Omental fat pad (tissue), 4 donors: Measurements from ENCODE around the gene PAK1. TPM values are rescaled to one million over a fixed set of nuclear protein-coding genes. Genes with fewer than 3 reads are reported as not detected.

ENCODE experiments used
- ATAC-seq: fragments of 150-250 bp; one replicate; pipeline ENCODE4 v1.9.1; 2016; ENCODE audit warnings: mild to moderate bottlenecking, moderate library complexity; ENCODE audit not compliant: low FRiP score
- DNase-seq: peaks from one replicate; pipeline ENCODE4 v3.0.0-alpha.2; 2019; ENCODE audit warnings: low spot score
- CTCF ChIP-seq, 3 donors: fragments of 450-650 bp; IDR thresholded peaks; one replicate each; pipeline ENCODE4 v1.5.1; 2016 to 2017; ENCODE audit warnings: antibody characterized with exemption in 3 of 3, mild to moderate bottlenecking in 3 of 3, moderate library complexity in 2 of 3
- total RNA-seq, 4 donors: library from RNA; depleted of rRNA; stranded (reverse); fragments of >200 nt; gene quantifications; one replicate each; pipeline ENCODE4 v1.1.0, GENCODE V29; 2016

PAK1 gene
- total RNA-seq, 4 donors from 2014 or later = 17.7 to 36.7 (median 22.3) TPM

GRCh38 chr11:77283101-77283500 lies 190.8 kb downstream of the PAK1 start:
- no peak for DNase-seq
- no peak for ATAC-seq
- TF ChIP-seq CTCF (IDR thresholded peaks at IDR 0.05) = no peak

- ATAC-seq (no peak), DNase-seq (no peak)
- TF ChIP-seq CTCF (IDR thresholded peaks at IDR 0.05) = no peak
Observed at GRCh38 chr11:77278595-77279506, 195.0 kb downstream of the PAK1 start.

GRCh38 chr11:77276271-77276670 lies 197.6 kb downstream of the PAK1 start:
- TF ChIP-seq CTCF (IDR thresholded peaks at IDR 0.05) = no peak
- no peak for DNase-seq
- no peak for ATAC-seq

Other genes starting within 250 kb of the PAK1 start
- not detected for gene GDPD4, start 172.4 kb downstream of the PAK1 start, total RNA-seq
- gene AQP11, start 115.9 kb upstream of the PAK1 start, total RNA-seq = 1 to 10 TPM in 2 of 4 donors, under 1 TPM in 2; 0.47 to 1.7 (median 0.93) TPM
- gene CLNS1A, start 163.7 kb upstream of the PAK1 start, total RNA-seq = 100 to 1,000 TPM in 1 of 4 donors, 10 to 100 TPM in 3; 34.7 to 104 (median 75.5) TPM